Esophagus muscularis mucosa (tissue), 4 donors: ENCODE measurements around the gene DIPK1B. TPM values are rescaled to one million over a fixed set of nuclear protein-coding genes. Genes with fewer than 3 reads are reported as not detected.

ENCODE experiments used
- DNase-seq: peaks from one replicate; pipeline ENCODE4 v3.0.0-alpha.2; 2017; ENCODE audit errors: extremely low spot score
- H3K27ac ChIP-seq, 4 donors: fragments of 200-600 bp; sonication (generic); replicated peaks in 1 of 4; 1 replicate in 3 of 4; 2 replicates in 1 of 4; pipeline ENCODE4 v1.5.1; 2016 to 2019; ENCODE audit warnings: mild to moderate bottlenecking in 1 of 4
- H3K27me3 ChIP-seq, 4 donors: fragments of 200-600 bp; sonication (generic); one replicate each; pipeline versions ENCODE4 v1.5.1 to v1.6.0; 2016 to 2019
- H3K36me3 ChIP-seq, 4 donors: fragments of 200-600 bp; sonication (generic); one replicate each; pipeline ENCODE4 v1.5.1; 2016 to 2019
- H3K4me1 ChIP-seq, 4 donors: fragments of 200-600 bp; sonication (generic); one replicate each; pipeline ENCODE4 v1.5.1; 2016 to 2019
- H3K4me3 ChIP-seq, 4 donors: fragments of 200-600 bp; sonication (generic); 1 replicate in 2 of 4; 2 replicates in 2 of 4; pipeline ENCODE4 v1.5.1; 2016 to 2019; ENCODE audit warnings: mild to moderate bottlenecking in 4 of 4, moderate library complexity in 1 of 4
- H3K9me3 ChIP-seq, 4 donors: fragments of 200-600 bp; sonication (generic); 1 replicate in 3 of 4; 2 replicates in 1 of 4; pipeline ENCODE4 v1.5.1; 2016 to 2019
- EP300 ChIP-seq: sonication (generic); formaldehyde crosslinking; IDR thresholded peaks from one replicate; pipeline ENCODE4 v1.6.1; 2017; ENCODE audit warnings: antibody characterized with exemption
- POLR2A ChIP-seq: fragments of 450-650 bp; IDR thresholded peaks from one replicate; pipeline ENCODE4 v1.6.1; 2017; ENCODE audit warnings: antibody characterized with exemption, moderate library complexity, mild to moderate bottlenecking, low read depth
- POLR2AphosphoS5 ChIP-seq, 2 donors: sonication (generic); formaldehyde crosslinking; IDR thresholded peaks; one replicate each; pipeline ENCODE4 v1.6.1; 2017; ENCODE audit warnings: antibody characterized with exemption in 2 of 2
- WGBS: methylation state at CpG from one replicate; pipeline ENCODE4 v1.1.5; 2018; 5-methylcytosine and 5-hydroxymethylcytosine counted together
- intact Hi-C: fragments of 100-400 bp; cut with DNase I; formaldehyde crosslinking; loops from one replicate; pipeline ENCODE4 v1.15.1; 2023
- total RNA-seq, 4 donors: library from RNA; depleted of rRNA; stranded (reverse); fragments of >200 nt; gene quantifications; one replicate each; pipeline versions ENCODE4 v1.1.0 to v1.2.1, GENCODE V29; 2016
- TF ChIP-seq, protein P1 (sequence below), 3 experiments: fragments of 200-600 bp in 2 of 3; fragments of 450-650 bp in 1 of 3; sonication (generic) in 2 of 3; IDR thresholded peaks; one replicate each; pipeline ENCODE4 v1.5.1; 2017 to 2019; ENCODE audit warnings: antibody characterized with exemption in 3 of 3, mild to moderate bottlenecking in 2 of 3, moderate library complexity in 1 of 3

The DIPK1B gene
- total RNA-seq, 4 donors from 2014 or later = 6.6 to 27.8 (median 21.5) TPM

DNA sequence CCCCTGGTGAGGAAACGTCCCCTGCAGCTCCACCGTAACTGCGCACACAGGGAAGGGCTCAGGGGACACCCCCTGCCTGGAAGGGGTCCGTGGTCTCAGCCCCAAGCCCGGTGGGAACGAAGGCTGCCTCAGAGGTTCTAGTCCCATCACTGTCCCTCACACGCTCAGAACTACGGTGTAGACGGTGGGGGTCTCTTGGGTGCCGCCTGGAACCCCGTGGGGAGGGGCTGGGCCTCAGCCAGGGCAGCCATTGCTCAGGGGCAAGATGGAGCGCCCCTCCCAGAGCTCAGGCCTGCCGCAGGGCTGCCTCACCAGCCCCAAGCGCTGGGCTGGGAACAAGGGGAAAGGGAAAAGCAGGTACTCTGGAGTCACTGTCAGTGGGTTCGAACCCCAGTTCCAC lies 28.0 kb upstream of the DIPK1B start:
- H3K4me1 ChIP-seq = peaks cover 43 to 60% (median 45%) of the 10 kb centered on the region in 4 donors
- 83% methylated on average over 7 of the region's 15 CpGs for WGBS
- H3K27ac ChIP-seq = no peak overlapping the region
- no peak for DNase-seq
- H3K9me3 ChIP-seq = no peaks in the 10 kb centered on the region
- TF ChIP-seq POLR2AphosphoS5 (IDR thresholded peaks at IDR 0.05) = no peak
- TF ChIP-seq POLR2A = no peak
- no peak for TF ChIP-seq EP300
- TF ChIP-seq, protein P1, sequence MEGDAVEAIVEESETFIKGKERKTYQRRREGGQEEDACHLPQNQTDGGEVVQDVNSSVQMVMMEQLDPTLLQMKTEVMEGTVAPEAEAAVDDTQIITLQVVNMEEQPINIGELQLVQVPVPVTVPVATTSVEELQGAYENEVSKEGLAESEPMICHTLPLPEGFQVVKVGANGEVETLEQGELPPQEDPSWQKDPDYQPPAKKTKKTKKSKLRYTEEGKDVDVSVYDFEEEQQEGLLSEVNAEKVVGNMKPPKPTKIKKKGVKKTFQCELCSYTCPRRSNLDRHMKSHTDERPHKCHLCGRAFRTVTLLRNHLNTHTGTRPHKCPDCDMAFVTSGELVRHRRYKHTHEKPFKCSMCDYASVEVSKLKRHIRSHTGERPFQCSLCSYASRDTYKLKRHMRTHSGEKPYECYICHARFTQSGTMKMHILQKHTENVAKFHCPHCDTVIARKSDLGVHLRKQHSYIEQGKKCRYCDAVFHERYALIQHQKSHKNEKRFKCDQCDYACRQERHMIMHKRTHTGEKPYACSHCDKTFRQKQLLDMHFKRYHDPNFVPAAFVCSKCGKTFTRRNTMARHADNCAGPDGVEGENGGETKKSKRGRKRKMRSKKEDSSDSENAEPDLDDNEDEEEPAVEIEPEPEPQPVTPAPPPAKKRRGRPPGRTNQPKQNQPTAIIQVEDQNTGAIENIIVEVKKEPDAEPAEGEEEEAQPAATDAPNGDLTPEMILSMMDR (IDR thresholded peaks at IDR 0.05) = no peak
- intact Hi-C loops = no loop called here
- peaks cover 0 to 3% (median 0%) of the 10 kb centered on the region in 4 donors for H3K36me3 ChIP-seq
- H3K27me3 ChIP-seq = no peaks in the 10 kb centered on the region
- H3K4me3 ChIP-seq = no peak overlapping the region

DNA sequence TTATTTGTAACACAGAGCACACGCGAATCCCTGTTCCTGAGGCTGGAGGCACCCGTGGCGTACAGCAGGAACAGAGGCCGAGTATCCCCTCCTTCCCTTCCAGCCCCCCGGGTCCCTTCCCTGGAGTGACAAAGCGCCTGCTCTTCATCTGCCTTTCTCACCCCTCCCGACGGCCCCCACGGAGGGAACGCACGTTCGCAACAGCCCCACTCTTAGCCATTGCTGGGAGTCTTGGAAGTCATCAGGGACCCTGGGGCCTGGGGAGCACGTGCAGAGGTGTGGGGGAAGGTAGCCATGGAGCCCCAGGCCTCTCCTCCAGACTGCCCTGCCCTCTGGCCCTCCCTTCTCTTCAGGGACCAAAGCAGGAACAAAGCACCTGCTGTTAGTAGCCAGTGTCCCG lies 27.6 kb upstream of the DIPK1B start:
- peaks cover 0 to 3% (median 0%) of the 10 kb centered on the region in 4 donors for H3K36me3 ChIP-seq
- no peak for TF ChIP-seq POLR2A
- no peak for TF ChIP-seq POLR2AphosphoS5 (IDR thresholded peaks at IDR 0.05)
- TF ChIP-seq EP300 = no peak
- TF ChIP-seq, protein P1 (IDR thresholded peaks at IDR 0.05) = no peak
- 90% methylated on average over 14 of the region's 15 CpGs for WGBS
- DNase-seq = no peak
- no peaks in the 10 kb centered on the region for H3K27me3 ChIP-seq
- H3K4me3 ChIP-seq = peak overlapping the region in 1 of 4 donors; percentile 68
- intact Hi-C loops = loop anchor here (5.0 kb wide), 1 partner anchor 43 kb away; no protein-coding TSS in a partner anchor
- peaks cover 43 to 63% (median 48%) of the 10 kb centered on the region in 4 donors for H3K4me1 ChIP-seq
- no peaks in the 10 kb centered on the region for H3K9me3 ChIP-seq
- no peak overlapping the region for H3K27ac ChIP-seq

DNA sequence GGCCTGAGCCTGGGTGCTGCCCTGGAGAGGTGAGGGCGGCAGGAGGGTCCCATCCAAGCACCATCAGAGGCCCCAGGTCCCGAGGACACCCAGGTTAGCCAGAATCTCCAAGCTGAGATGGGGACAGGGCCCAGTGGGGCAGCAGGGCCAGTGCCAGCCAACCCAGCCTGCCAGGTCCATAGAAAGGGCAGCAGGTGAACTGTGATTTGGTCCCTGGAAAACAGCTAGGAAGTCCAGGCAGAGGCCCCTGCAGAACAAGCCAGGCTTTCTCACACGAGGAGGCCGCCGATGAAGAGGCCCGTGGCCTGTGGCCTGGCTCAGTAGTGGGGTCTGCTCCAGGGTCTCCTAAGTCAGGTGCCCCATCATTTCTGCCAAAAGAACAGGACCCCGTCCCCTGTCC lies 27.2 kb upstream of the DIPK1B start:
- Histone ChIP-seq H3K4me1 (peaks cover 46 to 67% (median 50%) of the 10 kb centered on the region in 4 donors), H3K27ac (no peak overlapping the region), H3K27me3 (no peaks in the 10 kb centered on the region), H3K9me3 (no peaks in the 10 kb centered on the region), H3K36me3 (peaks cover 0 to 3% (median 0%) of the 10 kb centered on the region in 4 donors), H3K4me3 (peak overlapping the region in 2 of 4 donors; percentile 68 to 80)
- no peak for TF ChIP-seq POLR2AphosphoS5 (IDR thresholded peaks at IDR 0.05)
- TF ChIP-seq EP300 = no peak
- TF ChIP-seq, protein P1 (IDR thresholded peaks at IDR 0.05) = no peak
- TF ChIP-seq POLR2A = no peak
- DNase-seq = no peak
- intact Hi-C loops = loop anchor here (5.0 kb wide), 1 partner anchor 42 kb away; no protein-coding TSS in a partner anchor
- WGBS = no CpG with 5 or more reads among the region's 7 CpGs

DNA sequence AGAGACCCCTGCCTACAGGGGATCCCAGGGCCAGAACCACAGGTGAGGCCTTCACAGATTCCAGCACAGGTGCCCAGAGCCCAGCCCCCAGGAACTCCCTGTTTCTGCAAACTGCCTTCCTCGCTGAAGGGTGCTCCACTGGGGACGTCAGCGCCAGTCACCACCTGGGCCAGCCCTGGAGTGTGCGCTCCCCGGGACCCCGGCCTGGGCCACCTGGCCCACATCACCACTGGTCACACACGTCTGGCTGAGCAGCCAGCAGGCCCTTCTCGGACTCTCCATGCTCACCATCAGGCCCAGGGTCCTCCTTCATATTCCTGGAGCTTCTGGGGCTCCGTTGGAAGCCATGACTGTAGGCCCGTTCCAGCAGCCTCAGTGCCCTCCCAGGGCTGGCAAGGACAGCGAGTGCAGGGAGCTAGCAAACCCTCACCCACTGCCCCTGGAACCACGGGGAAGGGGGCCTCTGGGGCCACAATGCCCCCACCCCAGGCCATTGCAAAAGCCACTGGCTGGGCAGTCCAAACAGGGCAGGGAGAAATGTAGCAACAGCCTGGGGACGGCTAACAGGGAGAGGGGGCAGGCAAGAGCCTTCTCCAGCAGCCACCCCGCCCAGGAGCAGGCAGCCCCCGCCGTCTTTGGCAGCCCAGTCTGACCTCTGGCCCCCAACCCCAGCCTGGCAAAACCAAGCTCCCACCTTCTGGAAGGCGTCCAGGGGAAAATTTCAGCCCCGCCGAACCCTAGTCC lies 26.4 kb upstream of the DIPK1B start:
- peak overlapping the region; percentile 68 to 91 (median 78) for H3K4me3 ChIP-seq
- 60% methylated on average over 13 of the region's 19 CpGs for WGBS
- DNase-seq = no peak
- H3K27ac ChIP-seq = peak overlapping the region; percentile 75 to 93 (median 82)
- H3K36me3 ChIP-seq = peaks cover 0 to 3% (median 0%) of the 10 kb centered on the region in 4 donors
- H3K4me1 ChIP-seq = peaks cover 52 to 75% (median 57%) of the 10 kb centered on the region in 4 donors
- no peaks in the 10 kb centered on the region for H3K9me3 ChIP-seq
- TF ChIP-seq EP300 (no peak), POLR2A (no peak), POLR2AphosphoS5 (IDR thresholded peaks at IDR 0.05) (no peak)
- TF ChIP-seq, protein P1 (IDR thresholded peaks at IDR 0.05) = no peak
- H3K27me3 ChIP-seq = no peaks in the 10 kb centered on the region
- intact Hi-C loops = loop anchor here (5.0 kb wide), 1 partner anchor 41 kb away; no protein-coding TSS in a partner anchor
